HEK293 (cell line): Measurements from ENCODE around the gene ACSM6.

ENCODE experiments used
- SP2 ChIP-seq: fragments of 450-650 bp; formaldehyde crosslinking; IDR thresholded peaks from 2 replicates; pipeline ENCODE4 v1.5.1; 2016; ENCODE audit warnings: missing biosample characterization, missing genetic modification characterization
- TCF7L2 ChIP-seq: IDR thresholded peaks from 2 replicates; pipeline ENCODE4 v1.6.1; 2011; ENCODE audit warnings: low read depth, mild to moderate bottlenecking, inconsistent platforms, low read length, moderate library complexity, borderline replicate concordance
- ZBTB21 ChIP-seq: fragments of 450-650 bp; formaldehyde crosslinking; IDR thresholded peaks from 2 replicates; pipeline ENCODE4 v1.5.1; 2017; ENCODE audit warnings: missing biosample characterization, missing genetic modification characterization
- ZBTB7A ChIP-seq: fragments of 450-650 bp; formaldehyde crosslinking; IDR thresholded peaks from 2 replicates; pipeline ENCODE4 v1.5.1; 2016; ENCODE audit warnings: low read depth, missing biosample characterization, missing genetic modification characterization
- ZNF302 ChIP-seq: fragments of 450-650 bp; formaldehyde crosslinking; IDR thresholded peaks from 2 replicates; pipeline ENCODE4 v1.5.1; 2016; ENCODE audit warnings: missing biosample characterization, missing genetic modification characterization, low read depth
- ZNF777 ChIP-seq: fragments of 450-650 bp; formaldehyde crosslinking; IDR thresholded peaks from 2 replicates; pipeline ENCODE4 v1.5.1; 2017; ENCODE audit warnings: missing biosample characterization, missing genetic modification characterization, borderline replicate concordance
- TF ChIP-seq, protein P1 (sequence below): fragments of 450-650 bp; formaldehyde crosslinking; IDR thresholded peaks from 2 replicates; pipeline ENCODE4 v1.5.1; 2016; ENCODE audit warnings: missing biosample characterization, missing genetic modification characterization
- TF ChIP-seq, protein P2 (sequence below): fragments of 450-650 bp; formaldehyde crosslinking; IDR thresholded peaks from 2 replicates; pipeline ENCODE4 v1.5.1; 2016; ENCODE audit warnings: missing biosample characterization, missing genetic modification characterization

DNA sequence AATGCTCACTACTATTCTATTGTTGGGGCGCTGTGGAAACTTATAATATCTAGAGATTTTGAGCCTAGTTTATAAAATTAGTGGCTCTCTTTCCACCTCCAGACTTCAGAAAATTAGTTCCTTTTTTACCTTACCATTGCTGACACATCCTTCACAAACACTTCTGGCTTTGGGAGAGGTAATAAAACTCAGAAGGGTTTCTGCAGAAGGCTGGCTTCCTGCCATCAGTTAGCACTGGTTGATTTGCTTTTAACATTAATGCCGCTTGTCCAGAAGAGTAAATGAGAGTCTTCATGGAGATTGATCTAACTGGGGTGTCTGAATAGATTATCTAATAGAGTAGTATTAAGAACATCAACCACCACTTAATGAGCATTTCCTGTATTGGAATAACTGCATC, 20.3 kb downstream of the ACSM6 start:
- TF ChIP-seq TCF7L2 (no peak), ZNF777 (tag by site-specific recombination) (no peak), ZNF302 (tag by site-specific recombination) (no peak), ZBTB21 (tag by site-specific recombination) (no peak), SP2 (tag by site-specific recombination) (no peak), ZBTB7A (no peak)
- TF ChIP-seq, protein P1, sequence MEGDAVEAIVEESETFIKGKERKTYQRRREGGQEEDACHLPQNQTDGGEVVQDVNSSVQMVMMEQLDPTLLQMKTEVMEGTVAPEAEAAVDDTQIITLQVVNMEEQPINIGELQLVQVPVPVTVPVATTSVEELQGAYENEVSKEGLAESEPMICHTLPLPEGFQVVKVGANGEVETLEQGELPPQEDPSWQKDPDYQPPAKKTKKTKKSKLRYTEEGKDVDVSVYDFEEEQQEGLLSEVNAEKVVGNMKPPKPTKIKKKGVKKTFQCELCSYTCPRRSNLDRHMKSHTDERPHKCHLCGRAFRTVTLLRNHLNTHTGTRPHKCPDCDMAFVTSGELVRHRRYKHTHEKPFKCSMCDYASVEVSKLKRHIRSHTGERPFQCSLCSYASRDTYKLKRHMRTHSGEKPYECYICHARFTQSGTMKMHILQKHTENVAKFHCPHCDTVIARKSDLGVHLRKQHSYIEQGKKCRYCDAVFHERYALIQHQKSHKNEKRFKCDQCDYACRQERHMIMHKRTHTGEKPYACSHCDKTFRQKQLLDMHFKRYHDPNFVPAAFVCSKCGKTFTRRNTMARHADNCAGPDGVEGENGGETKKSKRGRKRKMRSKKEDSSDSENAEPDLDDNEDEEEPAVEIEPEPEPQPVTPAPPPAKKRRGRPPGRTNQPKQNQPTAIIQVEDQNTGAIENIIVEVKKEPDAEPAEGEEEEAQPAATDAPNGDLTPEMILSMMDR (tag by site-specific recombination), result no peak
- TF ChIP-seq, protein P2, sequence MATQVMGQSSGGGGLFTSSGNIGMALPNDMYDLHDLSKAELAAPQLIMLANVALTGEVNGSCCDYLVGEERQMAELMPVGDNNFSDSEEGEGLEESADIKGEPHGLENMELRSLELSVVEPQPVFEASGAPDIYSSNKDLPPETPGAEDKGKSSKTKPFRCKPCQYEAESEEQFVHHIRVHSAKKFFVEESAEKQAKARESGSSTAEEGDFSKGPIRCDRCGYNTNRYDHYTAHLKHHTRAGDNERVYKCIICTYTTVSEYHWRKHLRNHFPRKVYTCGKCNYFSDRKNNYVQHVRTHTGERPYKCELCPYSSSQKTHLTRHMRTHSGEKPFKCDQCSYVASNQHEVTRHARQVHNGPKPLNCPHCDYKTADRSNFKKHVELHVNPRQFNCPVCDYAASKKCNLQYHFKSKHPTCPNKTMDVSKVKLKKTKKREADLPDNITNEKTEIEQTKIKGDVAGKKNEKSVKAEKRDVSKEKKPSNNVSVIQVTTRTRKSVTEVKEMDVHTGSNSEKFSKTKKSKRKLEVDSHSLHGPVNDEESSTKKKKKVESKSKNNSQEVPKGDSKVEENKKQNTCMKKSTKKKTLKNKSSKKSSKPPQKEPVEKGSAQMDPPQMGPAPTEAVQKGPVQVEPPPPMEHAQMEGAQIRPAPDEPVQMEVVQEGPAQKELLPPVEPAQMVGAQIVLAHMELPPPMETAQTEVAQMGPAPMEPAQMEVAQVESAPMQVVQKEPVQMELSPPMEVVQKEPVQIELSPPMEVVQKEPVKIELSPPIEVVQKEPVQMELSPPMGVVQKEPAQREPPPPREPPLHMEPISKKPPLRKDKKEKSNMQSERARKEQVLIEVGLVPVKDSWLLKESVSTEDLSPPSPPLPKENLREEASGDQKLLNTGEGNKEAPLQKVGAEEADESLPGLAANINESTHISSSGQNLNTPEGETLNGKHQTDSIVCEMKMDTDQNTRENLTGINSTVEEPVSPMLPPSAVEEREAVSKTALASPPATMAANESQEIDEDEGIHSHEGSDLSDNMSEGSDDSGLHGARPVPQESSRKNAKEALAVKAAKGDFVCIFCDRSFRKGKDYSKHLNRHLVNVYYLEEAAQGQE (tag by site-specific recombination), result no peak
